H4 (cell line): ENCODE data around the gene TICRR. TPM values are rescaled to one million over a fixed set of nuclear protein-coding genes. Genes with fewer than 3 reads are reported as not detected.
A peak's percentile ranks its signal among the peaks of the same experiment; 100 is the strongest.

ENCODE experiments used
- DNase-seq: peaks from one replicate; pipeline ENCODE4 v3.0.0-alpha.2; 2015; ENCODE audit warnings: low spot score
- total RNA-seq: library from RNA; depleted of rRNA; stranded (reverse); fragments of >200 nt; shearing (Covaris generic); gene quantifications from 2 replicates; pipeline ENCODE4 v1.2.3, GENCODE V29; 2014

Gene TICRR
- total RNA-seq, 1 experiment from 2014 or later = 5.1 TPM

- no peak for DNase-seq
These were observed 53.8 kb downstream of the TICRR start for GRCh38 chr15:89628806-89629715.

- DNase-seq = no peak
These were observed 54.6 kb downstream of the TICRR start for GRCh38 chr15:89629829-89630228.

DNA sequence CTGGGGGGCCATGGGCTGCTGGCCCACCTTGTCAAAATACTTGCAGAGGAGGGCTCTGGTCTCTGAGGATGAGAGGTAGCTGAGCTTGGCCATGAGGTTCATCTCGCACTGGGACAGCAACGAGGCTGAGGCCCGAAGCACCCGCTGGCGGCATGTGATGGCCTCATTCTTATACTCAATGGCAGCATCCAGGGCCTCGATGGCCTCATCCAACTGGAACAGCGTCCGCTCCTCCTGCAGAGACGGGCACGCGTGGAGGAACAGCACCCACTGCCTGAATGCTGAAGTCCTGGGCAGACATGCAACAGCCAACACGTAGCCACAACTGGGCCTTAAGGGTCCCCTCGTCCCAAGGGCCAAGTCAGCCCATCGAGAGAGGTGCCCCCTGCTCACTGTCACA, 55.0 kb downstream of the TICRR start:
- no peak for DNase-seq

DNA sequence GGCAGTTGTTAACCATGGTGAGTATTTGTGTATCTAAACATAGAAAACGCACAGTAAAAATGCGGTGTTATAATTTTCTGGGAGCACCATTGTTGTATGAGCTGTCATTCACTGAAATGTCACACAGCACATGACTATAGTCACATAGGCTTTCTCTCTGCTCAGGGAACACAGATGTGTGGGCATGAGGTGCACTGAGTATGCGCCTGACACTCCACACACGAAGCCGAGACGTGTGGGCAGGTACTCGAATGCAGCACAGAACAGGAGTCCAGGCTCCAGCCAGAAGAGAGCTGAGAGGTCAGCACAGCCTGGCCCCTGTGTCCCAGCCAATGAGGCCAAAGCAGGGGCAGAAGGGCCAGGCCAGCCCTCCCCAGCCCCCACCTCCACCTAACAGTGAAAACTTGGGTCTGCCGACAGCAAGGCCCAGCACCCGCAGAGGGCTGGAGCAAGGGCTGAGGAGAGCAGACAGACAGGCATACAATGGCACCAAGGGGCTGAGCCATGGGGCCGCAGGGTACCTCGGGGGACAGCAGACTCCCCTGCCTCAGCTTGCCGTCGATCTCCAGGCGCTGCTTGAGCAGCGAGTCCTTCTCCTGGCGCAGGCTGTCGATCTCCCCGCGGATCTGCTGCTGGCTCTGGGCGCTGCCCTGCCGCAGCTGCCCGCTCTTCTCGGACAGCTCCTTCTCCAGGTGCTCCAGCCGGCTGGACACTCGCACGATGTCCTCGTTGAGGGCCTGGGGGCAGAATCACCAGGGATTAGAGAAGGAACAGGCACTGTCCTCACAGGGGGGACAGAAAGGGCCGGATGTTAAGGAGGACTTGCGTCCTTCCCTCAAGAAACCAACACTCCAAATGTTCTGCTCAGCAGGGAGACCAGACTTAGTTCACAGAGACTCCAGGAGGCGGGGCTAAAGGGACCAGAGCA, 56.0 kb downstream of the TICRR start:
- no peak for DNase-seq

GRCh38 chr15:89631902-89632264, 56.6 kb downstream of the TICRR start:
- DNase-seq = no peak

DNA sequence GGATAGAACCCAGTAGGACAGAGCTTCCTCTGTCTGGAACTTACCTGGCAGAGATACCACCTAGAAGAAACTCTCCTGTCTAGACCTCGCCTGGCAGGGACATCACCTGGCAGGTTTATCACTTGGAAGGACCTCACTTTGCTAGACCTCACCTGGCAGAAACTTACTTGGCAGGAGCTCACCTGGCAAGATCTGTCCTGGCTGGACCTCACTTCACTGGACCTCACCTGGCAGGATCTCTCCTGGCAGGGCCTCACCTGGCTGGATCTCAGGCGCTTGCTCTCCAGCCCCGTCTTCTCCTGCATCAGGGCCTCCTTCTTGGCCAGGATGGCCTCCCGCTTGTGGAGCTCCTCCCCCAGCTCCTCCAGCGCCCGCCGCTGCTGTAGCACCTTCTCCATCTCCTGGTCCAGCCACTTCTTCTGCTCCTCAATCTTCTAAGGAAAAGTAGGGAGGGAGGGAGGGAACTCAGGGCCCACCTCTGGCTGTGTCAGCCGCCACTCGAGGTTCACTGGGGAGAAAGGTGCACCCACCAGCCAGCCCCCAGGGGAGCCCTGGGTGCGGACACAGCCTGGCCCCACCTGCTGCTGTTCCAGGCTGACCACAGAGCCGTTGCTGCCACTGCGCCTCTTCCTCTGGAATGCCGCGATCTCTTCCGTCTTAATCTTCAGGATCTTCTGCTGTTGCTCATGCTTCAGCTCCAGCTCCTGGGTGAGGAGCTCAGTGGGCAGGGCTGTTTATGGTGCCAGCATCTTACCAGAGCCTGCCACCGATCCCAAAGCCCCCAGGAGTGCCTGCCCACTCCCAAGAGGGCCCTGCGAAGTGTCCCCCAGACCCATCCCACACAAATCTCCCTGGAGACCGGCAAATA, 57.5 kb downstream of the TICRR start:
- no peak for DNase-seq

GRCh38 chr15:89633585-89633984, 58.3 kb downstream of the TICRR start:
- no peak for DNase-seq

DNA sequence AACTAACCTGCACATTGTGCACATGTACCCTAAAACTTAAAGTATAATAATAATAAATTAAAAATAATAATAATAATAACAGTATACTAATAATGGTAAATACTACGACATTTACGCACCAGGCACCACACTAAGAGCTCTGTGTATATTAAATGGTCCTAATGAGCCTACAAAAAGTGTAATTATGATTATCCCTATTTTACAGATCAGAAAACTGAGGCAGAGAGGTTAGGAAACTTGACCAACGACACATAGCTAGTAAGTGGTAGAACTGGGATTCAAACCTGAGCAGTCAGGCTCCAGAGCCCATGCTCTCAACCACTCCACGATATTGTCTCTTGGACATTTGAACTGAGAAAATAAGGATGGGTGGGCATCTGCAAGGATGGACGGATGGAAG, 65.0 kb downstream of the TICRR start:
- no peak for DNase-seq

GRCh38 chr15:89641053-89641452, 65.8 kb downstream of the TICRR start:
- no peak for DNase-seq

DNA sequence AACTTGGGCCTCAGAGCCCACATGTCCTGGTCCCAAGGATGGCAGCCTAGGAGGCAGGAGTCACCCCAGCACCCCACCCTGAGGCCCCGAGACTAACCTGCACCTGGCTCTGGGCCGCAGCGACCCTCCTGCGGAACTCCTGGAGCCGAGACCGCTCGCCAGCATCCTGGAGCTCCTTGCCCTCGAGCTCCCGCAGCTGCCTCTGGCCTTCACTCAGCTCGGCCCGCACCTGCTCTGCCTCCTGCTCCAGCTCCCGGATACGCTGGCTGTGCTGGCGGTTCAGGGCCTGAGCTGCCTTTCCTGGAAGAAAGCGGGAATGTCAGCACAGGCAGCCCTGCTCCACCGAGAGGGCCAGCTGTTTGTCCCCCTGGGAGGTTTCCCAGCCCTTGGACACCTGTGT, 66.8 kb downstream of the TICRR start:
- DNase-seq = no peak

GRCh38 chr15:89645680-89646079, 70.4 kb downstream of the TICRR start:
- no peak for DNase-seq

DNA sequence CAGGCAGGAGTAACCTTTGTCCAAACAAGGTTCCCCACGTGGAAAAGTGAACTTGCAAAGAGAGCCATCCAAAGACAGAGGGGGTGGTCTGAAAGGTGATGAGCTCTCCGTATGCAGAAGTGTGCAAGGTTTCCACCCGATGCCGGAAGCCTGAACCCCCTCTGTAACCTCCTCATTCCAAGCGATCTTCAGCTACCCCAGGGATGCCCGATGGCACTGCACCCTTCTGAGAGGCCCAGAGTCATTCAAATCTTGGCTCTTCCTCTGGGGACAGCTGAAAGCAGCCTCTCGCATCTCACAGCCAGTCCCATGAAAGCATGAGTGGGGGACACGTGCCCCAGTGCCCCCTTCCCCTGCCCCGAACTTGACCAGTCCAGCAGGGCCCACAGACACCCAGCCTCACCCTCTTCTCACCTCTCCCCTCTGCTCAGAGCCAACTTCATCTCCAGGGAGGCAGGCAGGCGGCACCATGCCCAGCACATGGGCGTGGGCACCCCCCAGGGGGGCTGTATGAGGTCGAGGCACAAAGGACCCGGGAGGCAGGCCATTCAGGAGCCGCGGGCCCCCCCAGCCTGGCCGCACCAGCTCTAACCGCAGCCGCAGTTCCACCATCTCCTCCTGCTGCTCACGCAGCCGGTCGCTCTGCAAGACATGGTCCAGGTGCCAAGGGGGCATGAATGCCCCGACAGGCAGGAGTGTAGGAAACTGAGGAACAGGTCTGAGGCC, 71.3 kb downstream of the TICRR start:
- DNase-seq = no peak

GRCh38 chr15:89647191-89647851, 72.1 kb downstream of the TICRR start:
- peak; percentile 32 for DNase-seq

DNA sequence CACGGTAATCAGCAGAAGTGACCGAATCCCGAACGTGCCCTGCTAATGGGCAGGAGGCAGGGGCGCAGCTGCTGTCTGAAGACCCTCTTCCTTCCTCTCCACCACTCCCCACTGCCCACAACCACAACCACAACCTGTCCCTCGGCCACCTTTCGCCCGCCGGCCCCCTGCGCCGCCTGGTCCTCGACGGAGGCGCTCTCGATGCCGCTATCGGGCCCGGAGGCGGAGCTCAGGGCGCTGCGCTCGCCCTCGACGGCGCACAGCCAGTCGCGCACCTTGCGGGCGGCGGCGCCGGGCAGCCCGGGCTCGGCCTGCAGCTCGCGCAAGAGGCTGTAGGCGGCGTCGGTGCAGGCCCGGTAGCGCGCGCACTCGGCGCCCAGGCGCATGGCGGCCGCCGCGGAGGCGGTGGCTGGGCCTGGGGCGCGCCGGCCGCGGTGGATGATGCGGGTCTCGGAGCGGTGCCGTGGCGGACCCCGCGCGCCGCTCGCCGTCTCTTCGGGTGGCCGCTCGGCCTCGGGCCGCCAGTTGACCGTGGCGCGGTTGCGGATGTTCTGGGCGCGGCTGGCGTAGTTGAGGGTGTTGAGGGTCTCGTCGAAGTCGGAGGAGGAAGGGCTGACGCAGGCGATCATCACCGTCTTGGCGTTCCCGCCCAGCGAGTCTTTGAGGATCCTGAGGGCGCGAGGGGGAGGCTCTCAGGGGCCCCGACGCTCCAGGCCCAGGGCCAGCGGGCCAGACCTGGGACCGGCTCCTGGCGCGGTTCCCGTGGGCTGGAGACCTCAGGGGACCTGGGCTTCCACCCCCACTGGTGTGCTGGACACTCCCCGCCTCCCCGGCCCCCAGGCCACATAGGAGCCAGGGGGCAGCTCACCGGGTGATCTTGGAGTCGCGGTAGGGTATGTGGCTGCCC, 73.1 kb downstream of the TICRR start:
- no peak for DNase-seq

- DNase-seq = no peak
These were observed 73.8 kb downstream of the TICRR start for GRCh38 chr15:89649013-89649625.

DNA sequence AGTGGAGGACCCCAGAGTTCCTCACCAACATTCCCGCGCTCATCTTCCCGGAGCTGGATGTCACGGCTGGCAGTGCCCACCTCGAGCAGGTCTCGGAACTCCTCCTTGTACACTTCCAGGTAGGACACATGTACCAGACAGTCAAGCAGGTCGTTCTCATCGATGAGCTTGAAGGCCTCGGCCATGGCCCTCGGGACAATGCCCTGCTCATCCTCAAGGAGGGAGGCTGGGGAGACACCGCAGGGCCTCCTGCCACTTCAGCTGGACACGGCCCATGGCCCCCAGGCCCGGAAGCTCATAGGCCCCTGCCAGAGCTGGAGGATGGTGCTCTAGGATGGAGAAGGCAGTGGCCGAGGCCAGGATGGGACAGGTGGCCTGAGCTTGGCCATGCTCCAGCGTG, 74.4 kb downstream of the TICRR start:
- DNase-seq = no peak

DNA sequence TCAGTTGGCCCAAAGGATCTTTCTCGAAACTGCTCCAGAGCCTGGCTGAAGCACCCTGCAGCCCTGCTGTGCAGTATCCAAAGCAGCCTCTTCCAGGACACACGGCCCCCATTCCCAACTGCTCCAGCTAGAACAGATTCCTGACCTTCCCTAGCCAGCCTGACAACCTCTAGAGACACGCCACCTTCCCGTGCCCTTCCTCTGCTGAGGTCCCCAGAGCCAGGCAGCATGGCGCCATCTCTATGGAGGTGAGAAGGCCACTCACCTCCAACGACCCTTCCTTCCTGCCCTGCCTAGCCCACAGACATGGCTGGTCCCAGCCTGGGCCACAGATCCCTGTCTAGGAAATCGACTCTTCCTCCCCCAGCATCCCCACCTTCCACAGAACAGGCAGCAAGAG, 76.9 kb downstream of the TICRR start:
- no peak for DNase-seq

DNA sequence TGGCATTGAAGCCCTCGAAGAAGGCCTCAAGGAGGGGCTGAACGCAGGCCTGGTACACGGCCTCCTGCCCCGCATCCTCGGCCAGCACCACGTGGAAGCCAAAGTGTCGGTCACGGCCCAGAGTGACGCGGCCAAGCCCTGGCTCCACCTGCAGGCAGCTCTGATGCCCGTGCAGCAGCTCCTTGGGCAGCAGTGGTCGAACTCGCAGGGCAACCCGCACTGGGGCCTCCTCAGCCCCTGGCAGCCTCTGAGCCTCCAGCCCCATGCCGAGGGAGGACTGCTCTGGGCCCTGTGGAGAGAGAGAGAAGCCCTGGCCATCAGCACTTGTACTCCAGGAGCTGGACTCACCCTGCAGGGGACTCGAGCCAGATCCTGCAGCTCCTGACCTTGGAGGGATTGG, 77.4 kb downstream of the TICRR start:
- DNase-seq = no peak

GRCh38 chr15:89653578-89653977, 78.3 kb downstream of the TICRR start:
- no peak for DNase-seq
